ENCODE results near the gene HPGDS. TPM values are rescaled to one million over a fixed set of nuclear protein-coding genes. Genes with fewer than 3 reads are reported as not detected.

Gene HPGDS
- total RNA-seq, 4 donors from 2014 or later = 3.2 to 8.5 (median 3.6) TPM; not detected in 1

GRCh38 chr4:94358101-94358500, 15.5 kb upstream of the HPGDS start:
- intact Hi-C loops (cut with DNase I; ENCODE audit: low total_unique reads) = no loop called here
- no peak for DNase-seq

DNA sequence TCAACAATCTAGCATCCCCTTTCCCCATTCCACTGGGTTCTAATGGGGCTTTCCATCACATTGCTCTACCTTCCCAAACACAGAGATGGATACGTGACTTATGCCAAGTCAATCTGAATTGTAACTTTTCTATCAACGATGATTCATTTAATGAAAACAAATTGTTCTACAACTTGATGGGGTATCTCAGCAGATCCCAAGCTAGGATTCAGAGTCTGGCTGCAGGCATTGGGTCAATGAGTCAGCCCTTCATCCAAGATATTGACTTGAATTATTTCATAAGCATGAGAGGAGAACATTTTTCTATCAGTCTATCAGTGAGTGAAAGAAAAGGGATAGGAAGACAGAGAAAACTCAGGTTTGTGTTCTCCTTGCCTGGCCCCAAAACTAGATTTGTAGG, 15.0 kb upstream of the HPGDS start:
- no peak overlapping the region for H3K27ac ChIP-seq
- TF ChIP-seq CTCF (IDR thresholded peaks at IDR 0.05) (no peak), POLR2A (IDR thresholded peaks at IDR 0.05) (no peak)
- no peaks in the 10 kb centered on the region for H3K4me1 ChIP-seq
- H3K9me3 ChIP-seq = no peaks in the 10 kb centered on the region
- H3K27me3 ChIP-seq = no peaks in the 10 kb centered on the region
- DNase-seq = no peak
- intact Hi-C loops (cut with DNase I; ENCODE audit: low total_unique reads) = no loop called here
- H3K4me3 ChIP-seq = no peak overlapping the region
- H3K36me3 ChIP-seq = no peaks in the 10 kb centered on the region

More at GRCh38 chr4:94358101-94358500, 15.5 kb upstream of the HPGDS start:
- no peaks in the 10 kb centered on the region for H3K36me3 ChIP-seq
- H3K4me1 ChIP-seq = no peaks in the 10 kb centered on the region
- TF ChIP-seq CTCF (IDR thresholded peaks at IDR 0.05) (no peak), POLR2A (IDR thresholded peaks at IDR 0.05) (no peak)
- H3K27ac ChIP-seq = no peak overlapping the region
- H3K27me3 ChIP-seq = no peaks in the 10 kb centered on the region
- no peaks in the 10 kb centered on the region for H3K9me3 ChIP-seq
- no peak overlapping the region for H3K4me3 ChIP-seq

DNA sequence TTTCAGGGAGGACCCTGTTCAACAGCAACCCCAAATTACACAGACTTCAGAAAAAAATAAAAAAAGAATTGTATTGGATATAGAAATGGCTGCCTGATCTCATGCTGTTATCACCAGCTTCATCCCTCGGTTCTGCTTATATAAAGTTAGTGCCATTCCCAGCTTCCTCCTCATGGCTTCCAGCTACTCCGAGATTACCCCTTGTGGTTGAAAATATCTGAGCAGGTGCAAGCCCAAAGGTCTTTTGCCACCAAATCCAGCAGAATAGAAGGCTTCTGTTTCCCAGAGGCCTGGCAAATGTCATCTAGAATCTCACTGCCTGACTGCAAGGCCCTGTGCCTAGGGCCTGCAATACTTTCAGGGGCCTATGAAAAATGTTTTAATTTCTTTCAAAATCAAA, 13.8 kb upstream of the HPGDS start:
- TF ChIP-seq CTCF (IDR thresholded peaks at IDR 0.05) = no peak
- TF ChIP-seq POLR2A (IDR thresholded peaks at IDR 0.05) = no peak
- Histone ChIP-seq H3K9me3 (no peaks in the 10 kb centered on the region), H3K4me3 (no peak overlapping the region), H3K27me3 (no peaks in the 10 kb centered on the region), H3K36me3 (no peaks in the 10 kb centered on the region), H3K4me1 (no peaks in the 10 kb centered on the region), H3K27ac (no peak overlapping the region)
- intact Hi-C loops (cut with DNase I; ENCODE audit: low total_unique reads) = no loop called here
- no peak for DNase-seq

DNA sequence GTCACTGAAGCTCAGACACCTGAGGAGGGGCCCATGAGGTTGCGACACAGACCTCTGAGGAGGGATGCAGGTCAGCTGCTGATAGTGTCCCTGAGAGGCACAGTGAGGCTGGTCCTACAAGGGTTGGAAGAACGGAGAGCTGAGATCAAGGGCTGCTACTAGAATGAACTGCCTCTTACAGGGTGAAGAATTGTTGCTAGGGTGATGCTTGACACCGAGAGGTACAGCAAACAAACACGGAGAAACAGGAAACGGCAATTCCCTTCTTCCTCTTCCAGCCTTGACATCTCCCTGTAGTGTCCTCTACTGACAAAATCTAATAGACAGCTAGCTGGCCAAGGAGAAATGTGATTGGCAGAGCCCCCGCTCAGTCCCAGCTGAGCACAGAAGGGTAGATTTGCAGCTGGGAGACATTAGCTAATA, 11.8 kb upstream of the HPGDS start:
- intact Hi-C loops (cut with DNase I; ENCODE audit: low total_unique reads) = no loop called here
- TF ChIP-seq POLR2A (IDR thresholded peaks at IDR 0.05) = no peak
- TF ChIP-seq CTCF (IDR thresholded peaks at IDR 0.05) = no peak
- no peak for DNase-seq

GRCh38 chr4:94352996-94353395, 10.4 kb upstream of the HPGDS start:
- Histone ChIP-seq H3K27ac (no peak overlapping the region), H3K27me3 (no peaks in the 10 kb centered on the region), H3K36me3 (no peaks in the 10 kb centered on the region), H3K4me1 (no peaks in the 10 kb centered on the region), H3K4me3 (no peak overlapping the region), H3K9me3 (no peaks in the 10 kb centered on the region)
- intact Hi-C loops (cut with DNase I; ENCODE audit: low total_unique reads) = no loop called here
- TF ChIP-seq CTCF (IDR thresholded peaks at IDR 0.05) (no peak), POLR2A (IDR thresholded peaks at IDR 0.05) (no peak)
- no peak for DNase-seq

More for the DNA sequence above, 11.8 kb upstream of the HPGDS start:
- Histone ChIP-seq H3K27ac (no peak overlapping the region), H3K4me3 (no peak overlapping the region), H3K4me1 (no peaks in the 10 kb centered on the region), H3K9me3 (no peaks in the 10 kb centered on the region), H3K36me3 (no peaks in the 10 kb centered on the region), H3K27me3 (no peaks in the 10 kb centered on the region)
